Measurements from ENCODE around the gene STAG3.
"Not testable (repeated sequence)": the region's sequence is repeated elsewhere in the genome, so short reads cannot be mapped to it uniquely, and the experiment has no call there.

STAG3 gene

DNA sequence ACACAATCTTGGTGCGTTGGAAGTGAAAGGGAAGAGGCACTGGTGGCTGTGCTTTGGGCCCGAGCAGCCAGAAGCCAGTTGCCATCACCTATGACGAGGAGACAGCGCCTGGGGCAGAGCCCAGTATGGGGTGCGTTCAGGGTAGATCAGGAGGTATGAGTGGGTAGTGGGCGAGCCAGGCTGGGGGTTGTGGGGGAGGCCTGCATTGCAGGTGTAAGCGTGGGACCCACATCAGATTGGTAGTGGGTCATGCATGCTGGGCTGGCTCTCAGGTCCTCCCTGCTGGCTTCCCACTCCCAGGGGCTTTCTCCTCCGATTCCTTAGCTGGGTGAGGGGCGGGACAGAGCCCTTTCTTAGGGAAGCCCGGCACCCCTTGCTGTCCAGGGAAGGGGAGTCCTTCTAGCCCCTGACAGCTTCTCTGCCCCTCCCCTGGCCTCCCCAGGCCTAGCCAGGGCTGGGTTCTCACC, 41.6 kb downstream of the STAG3 start:
- no peak overlapping the region for H3K4me2 ChIP-seq (ENCODE audit: insufficient read depth, low read length, poor library complexity, severe bottlenecking)
- no peaks in the 10 kb centered on the region for H3K9me3 ChIP-seq (replicated peaks in 1 of 2; ENCODE audit: control insufficient read depth in 2 of 2, insufficient read depth in 1 of 2, low read depth in 1 of 2, low read length in 2 of 2)
- H3K36me3 ChIP-seq (replicated peaks in 1 of 2; ENCODE audit: control insufficient read depth in 2 of 2, insufficient read depth in 2 of 2, low read length in 2 of 2): peaks cover 21 to 24% of the 10 kb centered on the region in 2 donors
- H4K8ac ChIP-seq (ENCODE audit: low read depth, low read length): no peak overlapping the region
- no peak for DNase-seq (ENCODE audit: low spot score)
- no peak overlapping the region for H2BK120ac ChIP-seq (ENCODE audit: low read depth, low read length)
- H2BK15ac ChIP-seq (ENCODE audit: low read length): no peak overlapping the region
- H3K4ac ChIP-seq (ENCODE audit: low read length): no peak overlapping the region
- no peak overlapping the region for H4K91ac ChIP-seq (ENCODE audit: low read depth, low read length, poor library complexity)
- H3K27me3 ChIP-seq (ENCODE audit: control insufficient read depth in 3 of 3, insufficient read depth in 3 of 3, low read depth in 1 of 3, low read length in 3 of 3): no peaks in the 10 kb centered on the region
- H3K18ac ChIP-seq (ENCODE audit: low read length): no peak overlapping the region
- no peak overlapping the region for H2BK5ac ChIP-seq (ENCODE audit: low read length)
- no peak overlapping the region for H3K27ac ChIP-seq (replicated peaks; ENCODE audit: low read length)
- no peak overlapping the region for H3K9ac ChIP-seq (ENCODE audit: low read depth, low read length, poor library complexity)
- WGBS, 2 donors (ENCODE audit: extremely low coverage in 2 of 2, insufficient read length in 2 of 2, insufficient replicate concordance in 1 of 2): no CpG with 5 or more reads among the region's 10 CpGs
- H3K4me3 ChIP-seq (ENCODE audit: low read length in 2 of 2): no peak overlapping the region
- H2AK5ac ChIP-seq (ENCODE audit: low read depth, low read length): no peak overlapping the region
- H3K23ac ChIP-seq (ENCODE audit: low read depth, low read length, poor library complexity): no peak overlapping the region
- peaks cover 0 to 2% of the 10 kb centered on the region in 2 donors for H3K4me1 ChIP-seq (ENCODE audit: control insufficient read depth in 2 of 2, insufficient read depth in 1 of 2, low read depth in 1 of 2, low read length in 2 of 2)
- no peak overlapping the region for H2BK12ac ChIP-seq (ENCODE audit: low read length)
- H3K14ac ChIP-seq (ENCODE audit: low read length): no peak overlapping the region
- peaks cover 4% of the 10 kb centered on the region for H3K79me1 ChIP-seq (ENCODE audit: low read depth, low read length)
- H2AFZ ChIP-seq (ENCODE audit: low read length): no peak overlapping the region

DNA sequence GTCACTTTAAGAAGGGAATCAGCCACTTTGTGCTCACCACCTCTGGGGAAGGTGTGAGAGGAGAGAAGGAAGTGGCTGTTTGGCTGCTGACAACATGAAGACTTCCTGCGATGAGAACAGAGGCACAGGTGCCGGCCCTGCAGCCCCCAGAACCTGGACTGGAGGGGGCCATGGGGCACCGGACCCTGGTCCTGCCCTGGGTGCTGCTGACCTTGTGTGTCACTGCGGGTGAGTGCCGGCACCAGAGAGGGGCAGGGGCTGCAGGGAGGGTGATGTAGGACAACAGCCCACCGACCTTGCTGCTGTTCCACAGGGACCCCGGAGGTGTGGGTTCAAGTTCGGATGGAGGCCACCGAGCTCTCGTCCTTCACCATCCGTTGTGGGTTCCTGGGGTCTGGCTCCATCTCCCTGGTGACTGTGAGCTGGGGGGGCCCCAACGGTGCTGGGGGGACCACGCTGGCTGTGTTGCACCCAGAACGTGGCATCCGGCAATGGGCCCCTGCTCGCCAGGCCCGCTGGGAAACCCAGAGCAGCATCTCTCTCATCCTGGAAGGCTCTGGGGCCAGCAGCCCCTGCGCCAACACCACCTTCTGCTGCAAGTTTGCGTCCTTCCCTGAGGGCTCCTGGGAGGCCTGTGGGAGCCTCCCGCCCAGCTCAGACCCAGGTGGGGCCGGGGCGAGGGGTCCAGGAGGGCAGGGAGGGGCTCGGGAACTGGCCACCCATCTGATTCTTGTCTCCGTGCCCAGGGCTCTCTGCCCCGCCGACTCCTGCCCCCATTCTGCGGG, 42.3 kb downstream of the STAG3 start, which contains the start of gene PVRIG:
PVRIG (plus strand) TSS at position 149 of the 785 bp plus-strand sequence; CDS start at position 171, 22 bp downstream.
- not testable (repeated sequence) for H3K4me3 ChIP-seq (ENCODE audit: low read length in 2 of 2); H3K79me1 ChIP-seq (ENCODE audit: low read depth, low read length); H2AK5ac ChIP-seq (ENCODE audit: low read depth, low read length); DNase-seq (ENCODE audit: low spot score); H2AFZ ChIP-seq (ENCODE audit: low read length); H3K4me2 ChIP-seq (ENCODE audit: insufficient read depth, low read length, poor library complexity, severe bottlenecking); H4K91ac ChIP-seq (ENCODE audit: low read depth, low read length, poor library complexity); H3K27me3 ChIP-seq (ENCODE audit: control insufficient read depth in 3 of 3, insufficient read depth in 3 of 3, low read depth in 1 of 3, low read length in 3 of 3); H3K27ac ChIP-seq (replicated peaks; ENCODE audit: low read length); H2BK120ac ChIP-seq (ENCODE audit: low read depth, low read length); H2BK12ac ChIP-seq (ENCODE audit: low read length); H3K9me3 ChIP-seq (replicated peaks in 1 of 2; ENCODE audit: control insufficient read depth in 2 of 2, insufficient read depth in 1 of 2, low read depth in 1 of 2, low read length in 2 of 2); H3K9ac ChIP-seq (ENCODE audit: low read depth, low read length, poor library complexity); H2BK15ac ChIP-seq (ENCODE audit: low read length); H4K8ac ChIP-seq (ENCODE audit: low read depth, low read length); H3K4me1 ChIP-seq (ENCODE audit: control insufficient read depth in 2 of 2, insufficient read depth in 1 of 2, low read depth in 1 of 2, low read length in 2 of 2); H3K14ac ChIP-seq (ENCODE audit: low read length); H3K18ac ChIP-seq (ENCODE audit: low read length); H3K4ac ChIP-seq (ENCODE audit: low read length)
- WGBS, 2 donors (ENCODE audit: extremely low coverage in 2 of 2, insufficient read length in 2 of 2, insufficient replicate concordance in 1 of 2): no CpG with 5 or more reads among the region's 27 CpGs
- Histone ChIP-seq H2BK5ac (ENCODE audit: low read length) (peak within 1 kb of the TSS; percentile 39), H3K23ac (ENCODE audit: low read depth, low read length, poor library complexity) (peak within 1 kb of the TSS; percentile 55), H3K36me3 (replicated peaks in 1 of 2; ENCODE audit: control insufficient read depth in 2 of 2, insufficient read depth in 2 of 2, low read length in 2 of 2) (peaks cover 24 to 26% of the 10 kb centered on the region in 2 donors)

DNA sequence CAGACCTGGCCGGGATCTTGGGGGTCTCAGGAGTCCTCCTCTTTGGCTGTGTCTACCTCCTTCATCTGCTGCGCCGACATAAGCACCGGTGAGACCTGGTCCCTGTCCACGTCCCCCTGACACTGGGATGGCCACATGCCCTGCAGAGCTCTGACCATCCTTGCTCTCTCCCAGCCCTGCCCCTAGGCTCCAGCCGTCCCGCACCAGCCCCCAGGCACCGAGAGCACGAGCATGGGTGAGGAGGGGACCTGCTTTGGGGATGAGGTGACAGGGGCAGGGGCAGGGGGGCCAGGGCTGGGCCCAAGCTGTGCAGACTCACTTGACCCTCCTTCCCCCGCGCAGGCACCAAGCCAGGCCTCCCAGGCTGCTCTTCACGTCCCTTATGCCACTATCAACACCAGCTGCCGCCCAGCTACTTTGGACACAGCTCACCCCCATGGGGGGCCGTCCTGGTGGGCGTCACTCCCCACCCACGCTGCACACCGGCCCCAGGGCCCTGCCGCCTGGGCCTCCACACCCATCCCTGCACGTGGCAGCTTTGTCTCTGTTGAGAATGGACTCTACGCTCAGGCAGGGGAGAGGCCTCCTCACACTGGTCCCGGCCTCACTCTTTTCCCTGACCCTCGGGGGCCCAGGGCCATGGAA, 43.0 kb downstream of the STAG3 start:
- Histone ChIP-seq H2BK120ac (ENCODE audit: low read depth, low read length) (no peak overlapping the region), H3K79me1 (ENCODE audit: low read depth, low read length) (peaks cover 4% of the 10 kb centered on the region), H3K4ac (ENCODE audit: low read length) (no peak overlapping the region), H3K9ac (ENCODE audit: low read depth, low read length, poor library complexity) (peak overlapping the region; percentile 44), H3K4me3 (ENCODE audit: low read length in 2 of 2) (no peak overlapping the region), H4K91ac (ENCODE audit: low read depth, low read length, poor library complexity) (no peak overlapping the region), H3K23ac (ENCODE audit: low read depth, low read length, poor library complexity) (peak overlapping the region; percentile 55), H2BK15ac (ENCODE audit: low read length) (no peak overlapping the region), H3K4me1 (ENCODE audit: control insufficient read depth in 2 of 2, insufficient read depth in 1 of 2, low read depth in 1 of 2, low read length in 2 of 2) (peaks cover 0 to 2% of the 10 kb centered on the region in 2 donors), H3K4me2 (ENCODE audit: insufficient read depth, low read length, poor library complexity, severe bottlenecking) (no peak overlapping the region), H3K18ac (ENCODE audit: low read length) (no peak overlapping the region), H3K27me3 (ENCODE audit: control insufficient read depth in 3 of 3, insufficient read depth in 3 of 3, low read depth in 1 of 3, low read length in 3 of 3) (no peaks in the 10 kb centered on the region), H3K14ac (ENCODE audit: low read length) (no peak overlapping the region), H4K8ac (ENCODE audit: low read depth, low read length) (no peak overlapping the region), H3K27ac (replicated peaks; ENCODE audit: low read length) (no peak overlapping the region), H2BK5ac (ENCODE audit: low read length) (peak overlapping the region; percentile 39), H2BK12ac (ENCODE audit: low read length) (no peak overlapping the region), H2AFZ (ENCODE audit: low read length) (no peak overlapping the region), H3K9me3 (replicated peaks in 1 of 2; ENCODE audit: control insufficient read depth in 2 of 2, insufficient read depth in 1 of 2, low read depth in 1 of 2, low read length in 2 of 2) (no peaks in the 10 kb centered on the region), H2AK5ac (ENCODE audit: low read depth, low read length) (no peak overlapping the region), H3K36me3 (replicated peaks in 1 of 2; ENCODE audit: control insufficient read depth in 2 of 2, insufficient read depth in 2 of 2, low read length in 2 of 2) (peaks cover 24 to 26% of the 10 kb centered on the region in 2 donors)
- no CpG with 5 or more reads among the region's 22 CpGs for WGBS, 2 donors (ENCODE audit: extremely low coverage in 2 of 2, insufficient read length in 2 of 2, insufficient replicate concordance in 1 of 2)
- no peak for DNase-seq (ENCODE audit: low spot score)

DNA sequence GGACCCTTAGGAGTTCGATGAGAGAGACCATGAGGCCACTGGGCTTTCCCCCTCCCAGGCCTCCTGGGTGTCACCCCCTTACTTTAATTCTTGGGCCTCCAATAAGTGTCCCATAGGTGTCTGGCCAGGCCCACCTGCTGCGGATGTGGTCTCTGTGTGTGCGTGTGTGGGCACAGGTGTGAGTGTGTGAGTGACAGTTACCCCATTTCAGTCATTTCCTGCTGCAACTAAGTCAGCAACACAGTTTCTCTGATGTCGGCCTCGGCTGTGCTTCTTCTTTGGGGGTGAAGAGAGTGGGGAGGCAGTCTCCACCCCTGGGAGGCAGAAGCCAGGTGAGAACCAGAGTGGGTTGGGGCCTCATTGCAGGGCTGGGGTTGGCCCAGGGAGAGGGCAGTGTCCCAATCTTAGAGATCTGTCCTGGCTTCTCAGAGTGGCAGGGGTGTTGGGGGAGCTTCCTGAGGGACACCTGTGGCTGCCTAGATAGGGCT, 43.6 kb downstream of the STAG3 start:
- H2BK15ac ChIP-seq (ENCODE audit: low read length): no peak overlapping the region

More for the DNA sequence above, 43.6 kb downstream of the STAG3 start:
- H2AK5ac ChIP-seq (ENCODE audit: low read depth, low read length): no peak overlapping the region
- no CpG with 5 or more reads among the region's 5 CpGs for WGBS, 2 donors (ENCODE audit: extremely low coverage in 2 of 2, insufficient read length in 2 of 2, insufficient replicate concordance in 1 of 2)
- H3K9ac ChIP-seq (ENCODE audit: low read depth, low read length, poor library complexity): peak overlapping the region; percentile 44
- no peak overlapping the region for H3K27ac ChIP-seq (replicated peaks; ENCODE audit: low read length)
- no peak overlapping the region for H3K4me3 ChIP-seq (ENCODE audit: low read length in 2 of 2)
- no peak overlapping the region for H4K91ac ChIP-seq (ENCODE audit: low read depth, low read length, poor library complexity)
- H2BK5ac ChIP-seq (ENCODE audit: low read length): peak overlapping the region; percentile 39
- no peak overlapping the region for H3K23ac ChIP-seq (ENCODE audit: low read depth, low read length, poor library complexity)
- H2BK120ac ChIP-seq (ENCODE audit: low read depth, low read length): no peak overlapping the region
- no peak for DNase-seq (ENCODE audit: low spot score)
- no peak overlapping the region for H2BK12ac ChIP-seq (ENCODE audit: low read length)
- H3K36me3 ChIP-seq (replicated peaks in 1 of 2; ENCODE audit: control insufficient read depth in 2 of 2, insufficient read depth in 2 of 2, low read length in 2 of 2): peaks cover 24 to 26% of the 10 kb centered on the region in 2 donors
- H3K4me2 ChIP-seq (ENCODE audit: insufficient read depth, low read length, poor library complexity, severe bottlenecking): no peak overlapping the region
- no peak overlapping the region for H3K4ac ChIP-seq (ENCODE audit: low read length)
- no peak overlapping the region for H2AFZ ChIP-seq (ENCODE audit: low read length)
- H3K18ac ChIP-seq (ENCODE audit: low read length): no peak overlapping the region
- peaks cover 4% of the 10 kb centered on the region for H3K79me1 ChIP-seq (ENCODE audit: low read depth, low read length)
- no peak overlapping the region for H4K8ac ChIP-seq (ENCODE audit: low read depth, low read length)
- peaks cover 0 to 4% of the 10 kb centered on the region in 2 donors for H3K4me1 ChIP-seq (ENCODE audit: control insufficient read depth in 2 of 2, insufficient read depth in 1 of 2, low read depth in 1 of 2, low read length in 2 of 2)
- no peaks in the 10 kb centered on the region for H3K9me3 ChIP-seq (replicated peaks in 1 of 2; ENCODE audit: control insufficient read depth in 2 of 2, insufficient read depth in 1 of 2, low read depth in 1 of 2, low read length in 2 of 2)
- no peaks in the 10 kb centered on the region for H3K27me3 ChIP-seq (ENCODE audit: control insufficient read depth in 3 of 3, insufficient read depth in 3 of 3, low read depth in 1 of 3, low read length in 3 of 3)
- H3K14ac ChIP-seq (ENCODE audit: low read length): no peak overlapping the region
